Gastrocnemius medialis (tissue), 4 donors: ENCODE measurements around the gene PTGIS. TPM values are rescaled to one million over a fixed set of nuclear protein-coding genes. Genes with fewer than 3 reads are reported as not detected.

Experiments used
- ATAC-seq, 2 donors: fragments of 150-250 bp; one replicate each; pipeline ENCODE4 v1.9.1; 2016
- DNase-seq, 2 donors: peaks; one replicate each; pipeline ENCODE4 v3.0.0-alpha.2; 2019
- H3K27ac ChIP-seq, 4 donors: fragments of 200-600 bp; sonication (generic); 1 replicate in 1 of 4; 2 replicates in 3 of 4; pipeline ENCODE4 v1.5.1; 2016 to 2018; ENCODE audit warnings: mild to moderate bottlenecking in 2 of 4, moderate library complexity in 1 of 4
- H3K27me3 ChIP-seq, 3 donors: fragments of 200-600 bp; sonication (generic) in 2 of 3; 1 replicate in 1 of 3; 2 replicates in 2 of 3; pipeline versions ENCODE4 v1.5.1 to v1.6.0; 2016 to 2019; ENCODE audit warnings: mild to moderate bottlenecking in 1 of 3, moderate library complexity in 1 of 3
- H3K36me3 ChIP-seq, 2 donors: fragments of 200-600 bp; sonication (generic) in 1 of 2; one replicate each; pipeline ENCODE4 v1.5.1; 2017 to 2018
- H3K4me1 ChIP-seq, 2 donors: fragments of 200-600 bp; sonication (generic) in 1 of 2; one replicate each; pipeline ENCODE4 v1.5.1; 2016 to 2017; ENCODE audit warnings: mild to moderate bottlenecking in 2 of 2
- H3K4me3 ChIP-seq, 4 donors: fragments of 200-600 bp; sonication (generic) in 3 of 4; 1 replicate in 1 of 4; 2 replicates in 3 of 4; pipeline ENCODE4 v1.5.1; 2016 to 2019; ENCODE audit warnings: mild to moderate bottlenecking in 2 of 4
- H3K9me3 ChIP-seq, 3 donors: fragments of 200-600 bp; sonication (generic) in 2 of 3; 1 replicate in 1 of 3; 2 replicates in 2 of 3; pipeline ENCODE4 v1.5.1; 2016 to 2019
- POLR2A ChIP-seq, 2 donors: fragments of 450-650 bp; IDR thresholded peaks; one replicate each; pipeline ENCODE4 v1.6.1; 2017; ENCODE audit warnings: antibody characterized with exemption in 2 of 2, mild to moderate bottlenecking in 2 of 2, moderate library complexity in 2 of 2
- in situ Hi-C, 4 donors: fragments of 200-750 bp; cut with MboI; loops; one replicate each; pipeline versions ENCODE4 v1.15.0 to v1.8.0; 2017; ENCODE audit warnings: low sequenced_read_pairs in 4 of 4
- intact Hi-C: fragments of 100-400 bp; cut with DNase I; formaldehyde crosslinking; loops from one replicate; pipeline ENCODE4 v1.15.1; 2023; ENCODE audit warnings: low total_unique reads
- total RNA-seq, 4 donors: library from RNA; depleted of rRNA; stranded (reverse); fragments of >200 nt; gene quantifications; one replicate each; pipeline versions ENCODE4 v1.1.0 to v1.2.3, GENCODE V29; 2016
- TF ChIP-seq, protein P1 (sequence below), 5 experiments: fragments of 450-650 bp in 3 of 5; fragments of 200-600 bp in 2 of 5; sonication (generic) in 2 of 5; IDR thresholded peaks in 4 of 5; conservative IDR thresholded peaks in 1 of 5; 1 replicate in 4 of 5; 2 replicates in 1 of 5; pipeline ENCODE4 v1.5.1; 2016 to 2019; ENCODE audit warnings: antibody characterized with exemption in 5 of 5, mild to moderate bottlenecking in 3 of 5, moderate library complexity in 3 of 5

The PTGIS gene
- total RNA-seq, 4 donors from 2014 or later, result 4.5 to 13.1 (median 9.5) TPM

GRCh38 chr20:49560186-49560585 is 7.8 kb downstream of the PTGIS start:
- in situ Hi-C loops, result no loop called here
- peaks cover 7 to 14% of the 10 kb centered on the region in 2 donors for H3K4me1 ChIP-seq
- intact Hi-C loops, result no loop called here

DNA sequence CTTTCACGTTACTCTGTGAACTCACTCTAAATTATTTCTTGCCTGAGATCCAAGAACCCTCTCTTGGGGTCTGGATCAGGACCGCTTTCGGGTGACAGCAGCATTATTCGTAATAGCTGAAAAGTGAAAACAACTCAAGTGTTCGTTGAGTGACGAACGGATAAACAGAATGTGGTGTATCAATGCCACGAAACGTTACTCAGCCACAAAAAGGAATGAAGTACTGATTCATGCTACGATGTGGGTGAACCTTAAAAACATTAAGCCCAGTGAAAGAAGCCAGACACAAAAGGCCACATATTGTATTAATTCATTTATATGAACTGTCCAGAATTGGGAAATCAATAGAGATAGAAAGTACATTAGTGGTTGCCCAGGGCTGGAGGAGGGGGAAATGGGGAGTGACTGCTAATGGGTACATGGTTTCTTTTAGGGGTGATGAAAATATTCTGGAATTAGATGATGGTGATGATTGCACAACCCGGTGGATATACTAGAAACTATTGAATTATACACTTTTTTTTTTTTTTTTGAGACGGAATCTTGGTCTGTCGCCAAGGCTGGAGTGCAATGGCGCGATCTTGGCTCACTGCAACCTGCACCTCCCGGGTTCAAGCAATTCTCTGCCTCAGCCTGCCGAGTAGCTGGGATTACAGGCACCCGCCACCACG is 8.4 kb downstream of the PTGIS start:
- intact Hi-C loops (loop anchor here (10.0 kb wide), 1 partner anchor 555 kb away; no protein-coding TSS in a partner anchor), in situ Hi-C loops (no loop called here)
- TF ChIP-seq, protein P1, sequence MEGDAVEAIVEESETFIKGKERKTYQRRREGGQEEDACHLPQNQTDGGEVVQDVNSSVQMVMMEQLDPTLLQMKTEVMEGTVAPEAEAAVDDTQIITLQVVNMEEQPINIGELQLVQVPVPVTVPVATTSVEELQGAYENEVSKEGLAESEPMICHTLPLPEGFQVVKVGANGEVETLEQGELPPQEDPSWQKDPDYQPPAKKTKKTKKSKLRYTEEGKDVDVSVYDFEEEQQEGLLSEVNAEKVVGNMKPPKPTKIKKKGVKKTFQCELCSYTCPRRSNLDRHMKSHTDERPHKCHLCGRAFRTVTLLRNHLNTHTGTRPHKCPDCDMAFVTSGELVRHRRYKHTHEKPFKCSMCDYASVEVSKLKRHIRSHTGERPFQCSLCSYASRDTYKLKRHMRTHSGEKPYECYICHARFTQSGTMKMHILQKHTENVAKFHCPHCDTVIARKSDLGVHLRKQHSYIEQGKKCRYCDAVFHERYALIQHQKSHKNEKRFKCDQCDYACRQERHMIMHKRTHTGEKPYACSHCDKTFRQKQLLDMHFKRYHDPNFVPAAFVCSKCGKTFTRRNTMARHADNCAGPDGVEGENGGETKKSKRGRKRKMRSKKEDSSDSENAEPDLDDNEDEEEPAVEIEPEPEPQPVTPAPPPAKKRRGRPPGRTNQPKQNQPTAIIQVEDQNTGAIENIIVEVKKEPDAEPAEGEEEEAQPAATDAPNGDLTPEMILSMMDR (IDR thresholded peaks at IDR 0.05 in 4 of 5, conservative IDR thresholded peaks at IDR 0.05 in 1 of 5), result no peak
- no peak for TF ChIP-seq POLR2A (IDR thresholded peaks at IDR 0.05)
- ATAC-seq, result peak; percentile 30 to 47
- Histone ChIP-seq H3K4me3 (no peak overlapping the region), H3K4me1 (peaks cover 7 to 14% of the 10 kb centered on the region in 2 donors), H3K27ac (no peak overlapping the region), H3K36me3 (no peaks in the 10 kb centered on the region), H3K27me3 (no peaks in the 10 kb centered on the region), H3K9me3 (no peaks in the 10 kb centered on the region)
- DNase-seq, result no peak

More at GRCh38 chr20:49560186-49560585, 7.8 kb downstream of the PTGIS start:
- Histone ChIP-seq H3K4me3 (no peak overlapping the region), H3K27me3 (no peaks in the 10 kb centered on the region), H3K27ac (no peak overlapping the region), H3K36me3 (no peaks in the 10 kb centered on the region), H3K9me3 (no peaks in the 10 kb centered on the region)
- no peak for TF ChIP-seq POLR2A (IDR thresholded peaks at IDR 0.05)
- TF ChIP-seq, protein P1 (IDR thresholded peaks at IDR 0.05 in 4 of 5, conservative IDR thresholded peaks at IDR 0.05 in 1 of 5), result no peak
- ATAC-seq (no peak), DNase-seq (no peak)

GRCh38 chr20:49558826-49559225 is 9.1 kb downstream of the PTGIS start:
- in situ Hi-C loops, result no loop called here
- DNase-seq (no peak), ATAC-seq (no peak)
- Histone ChIP-seq H3K4me3 (no peak overlapping the region), H3K27ac (no peak overlapping the region), H3K36me3 (no peaks in the 10 kb centered on the region), H3K9me3 (no peaks in the 10 kb centered on the region), H3K4me1 (peaks cover 7 to 14% of the 10 kb centered on the region in 2 donors), H3K27me3 (no peaks in the 10 kb centered on the region)
- no peak for TF ChIP-seq POLR2A (IDR thresholded peaks at IDR 0.05)
- TF ChIP-seq, protein P1 (IDR thresholded peaks at IDR 0.05 in 4 of 5, conservative IDR thresholded peaks at IDR 0.05 in 1 of 5), result no peak
- intact Hi-C loops, result loop anchor here (10.0 kb wide), 1 partner anchor 554 kb away; no protein-coding TSS in a partner anchor

DNA sequence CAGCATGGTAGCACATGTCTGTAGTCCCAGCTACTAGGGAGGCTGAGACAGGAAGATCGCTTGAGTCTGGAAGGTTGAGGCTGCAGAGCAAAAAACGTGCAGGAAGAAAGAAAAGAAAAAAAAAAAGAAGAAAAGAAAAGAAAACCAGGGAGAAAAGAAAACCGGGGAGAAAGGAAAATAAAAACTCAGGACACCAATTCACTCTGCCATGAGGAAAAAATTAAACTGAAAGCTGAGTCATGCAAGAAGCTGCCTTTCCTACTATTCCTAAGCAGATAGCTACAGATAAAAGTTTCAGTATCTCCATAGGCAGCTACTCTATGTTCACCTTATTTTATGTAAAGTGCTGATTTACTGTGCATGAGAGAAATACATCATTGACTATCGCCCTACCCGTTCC is 10.5 kb downstream of the PTGIS start:
- H3K27ac ChIP-seq, result peak overlapping the region in 2 of 4 donors; percentile 21 to 31
- intact Hi-C loops (loop anchor here (10.0 kb wide), 1 partner anchor 553 kb away; no protein-coding TSS in a partner anchor), in situ Hi-C loops (no loop called here)
- TF ChIP-seq POLR2A (IDR thresholded peaks at IDR 0.05), result no peak
- TF ChIP-seq, protein P1 (IDR thresholded peaks at IDR 0.05 in 4 of 5, conservative IDR thresholded peaks at IDR 0.05 in 1 of 5), result no peak
- no peak for ATAC-seq
- no peak overlapping the region for H3K4me3 ChIP-seq
- H3K4me1 ChIP-seq, result peaks cover 4 to 9% of the 10 kb centered on the region in 2 donors
- H3K36me3 ChIP-seq, result no peaks in the 10 kb centered on the region
- DNase-seq, result no peak
- no peaks in the 10 kb centered on the region for H3K9me3 ChIP-seq
- H3K27me3 ChIP-seq, result no peaks in the 10 kb centered on the region
